LNCAP (cell line): ENCODE results near the gene IL1RL2.

Experiments used
- TF ChIP-seq, protein P1 (sequence below): fragments of 450-650 bp; IDR thresholded peaks from 2 replicates; pipeline ENCODE4 v1.5.1; 2017; ENCODE audit warnings: mild to moderate bottlenecking

Gene IL1RL2

DNA sequence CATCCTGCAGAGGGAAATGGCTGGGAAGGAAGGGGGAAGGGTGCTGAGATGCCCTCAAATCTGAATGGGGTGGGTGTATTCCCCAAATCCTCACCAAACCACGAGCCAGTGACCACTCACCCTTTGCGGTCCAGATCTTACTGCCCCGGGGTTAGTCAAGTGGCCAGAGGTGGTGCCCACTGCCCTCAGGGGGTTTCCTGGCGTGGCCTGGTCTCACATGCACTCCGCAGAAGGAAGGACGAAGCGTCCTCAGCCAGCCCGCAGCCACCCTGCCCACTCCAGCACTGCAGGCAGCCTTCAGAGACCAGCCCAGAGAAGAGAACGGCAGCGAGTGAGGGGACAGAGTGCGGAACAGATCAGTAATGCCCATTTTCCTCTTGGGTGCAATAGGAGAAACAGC, 50.4 kb downstream of the IL1RL2 start:
- TF ChIP-seq, protein P1, sequence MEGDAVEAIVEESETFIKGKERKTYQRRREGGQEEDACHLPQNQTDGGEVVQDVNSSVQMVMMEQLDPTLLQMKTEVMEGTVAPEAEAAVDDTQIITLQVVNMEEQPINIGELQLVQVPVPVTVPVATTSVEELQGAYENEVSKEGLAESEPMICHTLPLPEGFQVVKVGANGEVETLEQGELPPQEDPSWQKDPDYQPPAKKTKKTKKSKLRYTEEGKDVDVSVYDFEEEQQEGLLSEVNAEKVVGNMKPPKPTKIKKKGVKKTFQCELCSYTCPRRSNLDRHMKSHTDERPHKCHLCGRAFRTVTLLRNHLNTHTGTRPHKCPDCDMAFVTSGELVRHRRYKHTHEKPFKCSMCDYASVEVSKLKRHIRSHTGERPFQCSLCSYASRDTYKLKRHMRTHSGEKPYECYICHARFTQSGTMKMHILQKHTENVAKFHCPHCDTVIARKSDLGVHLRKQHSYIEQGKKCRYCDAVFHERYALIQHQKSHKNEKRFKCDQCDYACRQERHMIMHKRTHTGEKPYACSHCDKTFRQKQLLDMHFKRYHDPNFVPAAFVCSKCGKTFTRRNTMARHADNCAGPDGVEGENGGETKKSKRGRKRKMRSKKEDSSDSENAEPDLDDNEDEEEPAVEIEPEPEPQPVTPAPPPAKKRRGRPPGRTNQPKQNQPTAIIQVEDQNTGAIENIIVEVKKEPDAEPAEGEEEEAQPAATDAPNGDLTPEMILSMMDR = no peak

DNA sequence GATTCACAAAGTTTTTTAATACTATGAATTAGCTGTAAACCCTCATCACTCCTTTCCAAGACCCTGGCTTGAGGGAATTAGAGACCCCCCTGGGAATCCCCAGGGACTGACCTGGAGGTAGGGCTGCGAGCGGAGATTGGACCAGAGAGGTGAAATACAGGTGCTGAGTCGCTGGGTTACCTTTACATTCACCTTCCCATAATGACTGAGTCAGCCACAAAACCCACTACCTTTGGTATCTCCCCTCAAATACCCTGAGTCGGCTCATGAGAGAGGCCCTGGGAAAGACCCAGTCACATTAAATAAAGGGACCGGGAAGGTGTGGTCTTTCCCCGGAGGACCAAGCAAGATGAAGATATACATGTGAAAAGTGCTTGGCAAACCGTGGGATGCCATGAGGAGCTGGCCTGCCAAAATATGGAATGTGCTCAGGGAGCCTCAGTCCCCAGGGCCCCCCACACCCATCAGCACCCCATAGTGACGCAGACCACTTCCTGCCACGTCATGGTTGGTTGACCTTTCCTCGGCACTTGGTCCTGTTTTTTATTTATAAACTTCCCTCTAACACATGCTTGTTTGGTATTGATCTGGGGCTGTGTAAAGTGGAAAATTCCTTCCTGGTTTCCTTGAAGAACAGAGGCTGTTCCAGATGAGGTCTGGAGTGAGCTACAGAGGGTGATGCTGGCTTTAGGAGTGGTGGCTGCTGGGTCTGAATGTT, 51.4 kb downstream of the IL1RL2 start:
- TF ChIP-seq, protein P1 = no peak

DNA sequence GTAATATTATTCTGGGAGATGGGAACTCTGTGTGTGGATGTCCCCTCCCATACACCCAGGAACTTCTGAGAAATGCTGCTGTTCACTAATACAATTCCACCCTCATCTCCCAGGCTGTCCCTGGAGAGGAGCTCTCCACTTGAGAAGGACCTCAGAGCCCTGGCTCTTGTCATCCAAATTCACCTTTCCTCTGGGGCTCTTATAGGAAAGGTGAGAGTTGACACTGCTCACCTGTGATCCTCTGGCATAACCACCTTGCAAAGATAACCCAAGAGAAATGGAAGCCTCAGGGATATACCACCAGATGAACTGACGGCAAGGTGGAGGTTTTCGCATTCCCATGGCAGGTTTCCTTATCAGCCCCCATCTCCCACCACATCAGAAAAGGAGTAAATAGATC, 52.0 kb downstream of the IL1RL2 start:
- TF ChIP-seq, protein P1 = no peak

DNA sequence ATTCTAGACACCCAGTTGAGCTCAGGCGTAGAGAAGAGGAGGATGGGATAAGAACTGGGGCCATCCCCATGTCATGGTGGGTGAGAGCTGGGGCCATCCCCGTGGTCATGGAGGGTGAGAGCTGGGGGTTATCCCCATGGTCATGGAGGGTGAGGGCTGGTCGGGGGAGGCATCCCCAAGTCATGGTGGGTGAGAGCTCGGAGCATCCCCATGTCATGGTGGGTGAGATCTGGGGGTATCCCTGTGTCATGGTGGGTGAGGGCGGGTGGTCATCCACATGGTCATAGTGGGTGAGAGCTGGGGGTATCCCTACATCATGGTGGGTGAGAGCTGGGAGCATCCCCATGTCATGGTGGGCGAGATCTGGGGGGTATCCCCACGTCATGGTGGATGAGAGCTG, 52.5 kb downstream of the IL1RL2 start:
- TF ChIP-seq, protein P1 = no peak

DNA sequence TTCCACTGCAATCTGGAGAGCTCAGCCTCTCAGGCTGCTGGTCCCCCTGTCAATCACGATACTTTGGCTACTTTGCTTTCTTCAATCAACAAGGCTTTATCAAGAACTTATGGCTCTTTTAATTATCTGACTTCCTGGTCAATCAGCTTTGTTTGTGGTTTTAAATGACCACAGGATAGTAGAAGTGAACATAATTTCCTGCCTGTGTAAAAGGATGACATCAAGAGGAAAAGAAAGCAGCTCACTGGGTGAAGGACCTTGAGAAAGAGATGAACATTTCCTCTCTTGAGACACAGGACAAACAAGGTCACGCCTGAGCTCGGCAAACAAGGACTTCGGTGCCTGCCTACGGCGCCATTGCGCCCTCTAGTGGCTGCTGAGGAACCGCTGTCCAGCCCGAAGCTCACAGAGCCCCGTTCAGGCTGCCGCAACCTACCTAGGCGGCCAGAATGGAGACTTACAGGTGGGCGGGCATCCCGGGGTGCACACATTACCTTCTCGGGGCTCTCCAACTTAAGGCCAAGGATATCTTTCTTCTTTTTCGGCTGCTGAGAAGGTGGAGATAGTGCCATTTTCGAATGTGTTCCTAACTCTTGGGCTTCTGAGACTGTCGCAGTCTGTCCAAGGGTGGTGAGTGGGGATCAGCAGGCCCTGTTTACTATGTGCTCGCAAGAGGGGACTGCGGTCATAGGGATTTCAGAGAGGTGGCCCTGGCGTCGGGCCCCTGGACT, 54.0 kb downstream of the IL1RL2 start:
- TF ChIP-seq, protein P1 = peak; percentile 91

DNA sequence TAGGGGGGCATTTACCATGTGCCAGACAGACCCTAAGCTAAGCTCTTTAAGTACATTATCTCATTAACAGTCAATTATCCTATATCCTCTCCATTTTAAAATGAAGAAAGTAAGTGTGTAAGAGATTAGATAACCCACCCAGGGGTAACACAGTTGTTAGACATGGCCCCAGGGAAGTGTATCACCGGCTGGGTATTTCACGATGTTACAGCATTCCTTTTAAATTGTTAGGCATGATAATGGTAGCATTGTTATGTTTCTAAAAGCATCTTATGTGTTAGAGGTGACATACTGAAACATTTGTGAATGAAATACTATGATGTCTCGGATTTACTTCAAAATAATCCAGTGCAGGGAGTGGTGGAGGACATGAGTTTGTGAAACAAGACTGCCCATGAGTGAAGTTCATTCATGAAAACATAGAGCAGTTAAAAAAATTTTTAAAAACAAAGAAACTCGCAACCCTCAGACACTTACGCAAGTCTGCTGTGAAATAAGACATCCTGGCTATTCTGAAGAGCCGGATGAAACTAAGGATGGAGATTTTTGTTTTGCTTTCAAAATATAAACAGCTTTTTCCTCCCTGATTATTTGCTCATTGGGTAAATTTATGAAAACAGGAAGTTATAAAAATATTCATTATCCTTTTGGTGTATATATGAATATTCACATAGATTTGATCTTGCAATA, 54.9 kb downstream of the IL1RL2 start:
- TF ChIP-seq, protein P1 = no peak

DNA sequence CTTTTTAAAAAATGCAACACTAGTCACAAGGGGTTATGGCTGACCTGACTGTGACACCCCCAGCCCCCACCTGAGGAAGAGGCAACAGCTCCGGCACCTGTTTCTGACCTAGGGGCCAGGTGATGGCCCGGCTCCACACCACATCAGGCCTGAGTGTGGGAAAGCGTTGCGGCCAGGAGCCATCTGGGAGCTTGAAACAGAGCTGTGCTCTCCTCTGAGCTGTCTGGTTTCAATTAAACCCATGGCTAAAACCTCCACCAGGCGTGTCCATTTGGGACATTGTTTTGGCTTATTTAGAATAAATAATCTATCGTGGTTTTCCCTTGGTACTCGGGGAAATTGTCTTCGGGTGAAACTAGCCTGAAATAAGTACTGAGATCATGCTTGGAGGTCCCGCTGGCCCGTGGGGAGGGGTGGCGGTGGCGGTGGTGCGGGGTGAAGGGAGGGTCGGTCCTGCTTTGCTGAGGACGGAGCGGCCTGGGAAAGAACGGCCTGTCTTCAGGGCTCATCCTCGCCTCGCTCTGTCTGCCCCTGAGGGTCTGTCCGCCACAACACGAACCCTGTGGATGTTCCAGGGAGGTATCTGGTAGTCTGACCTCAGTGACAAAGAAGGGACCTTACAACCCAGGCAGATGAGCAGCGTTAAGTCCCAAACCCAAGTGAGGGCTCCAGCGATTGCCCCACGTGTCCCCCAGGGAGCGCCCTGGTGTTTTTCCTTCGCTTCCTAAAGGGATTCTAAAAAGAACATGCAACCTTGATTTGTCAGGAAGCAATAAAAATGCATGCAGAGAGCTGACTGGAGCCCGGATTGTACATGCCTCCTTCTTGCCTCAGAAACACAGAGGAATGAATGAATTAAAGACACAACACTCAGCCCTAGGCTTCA, 58.7 kb downstream of the IL1RL2 start:
- TF ChIP-seq, protein P1 = no peak
